ENCODE data around the gene HOXC11. TPM values are rescaled to one million over a fixed set of nuclear protein-coding genes. Genes with fewer than 3 reads are reported as not detected.

Gene HOXC11
- total and polyA plus RNA-seq, 7 donors = not detected

DNA sequence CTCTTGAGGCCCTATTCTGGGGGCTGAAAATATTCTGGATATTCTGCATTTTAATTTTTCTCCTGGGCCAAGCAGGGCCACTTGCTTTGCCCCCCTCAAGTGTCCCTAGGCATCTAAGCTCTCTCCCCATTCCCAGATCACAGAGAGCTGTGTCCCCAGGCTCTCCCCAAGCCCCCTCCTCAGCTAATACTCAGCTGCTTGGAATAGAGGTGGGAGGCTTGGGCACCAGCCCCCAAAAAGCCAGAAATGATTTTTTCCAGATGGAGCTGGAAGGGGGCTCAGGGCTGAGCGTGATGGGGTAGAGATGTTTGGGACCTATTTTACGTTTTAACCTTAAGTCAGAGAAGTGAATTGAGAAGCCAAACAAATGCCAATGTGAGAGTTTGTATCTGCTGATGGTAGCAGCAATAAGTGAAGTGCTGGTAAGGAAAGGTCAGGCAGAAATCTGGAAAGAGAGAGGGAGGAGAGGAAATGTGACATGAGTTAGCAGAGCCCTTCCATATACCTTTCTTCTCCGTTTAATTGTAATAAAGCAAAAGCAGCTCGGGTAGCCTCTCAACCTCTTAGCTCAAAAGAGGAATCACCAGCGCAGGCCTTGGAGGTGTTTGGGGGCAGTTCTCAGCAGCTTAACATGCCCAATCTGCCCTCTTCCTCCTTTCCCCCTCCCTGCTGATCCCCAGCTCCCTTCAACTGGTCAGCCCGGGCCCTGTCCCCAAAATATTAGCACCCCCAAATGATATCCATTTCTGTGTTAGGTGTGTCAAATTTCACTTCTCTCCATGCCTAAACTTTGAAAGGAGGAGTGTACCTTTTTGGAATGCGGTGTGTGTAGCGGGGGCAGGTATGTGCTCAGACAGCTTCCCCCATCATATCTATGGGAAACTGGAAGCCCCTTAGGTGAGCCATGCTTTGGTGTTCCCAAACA is 50.3 kb downstream of the HOXC11 start:
- WGBS, 2 donors = 33 to 34% methylated on average over 8 of the region's 8 CpGs
- Histone ChIP-seq H3K4me1 (peaks cover 0 to 18% (median 14%) of the 10 kb centered on the region in 4 donors), H3K9me3 (no peaks in the 10 kb centered on the region), H3K27me3 (peaks cover 60 to 100% (median 100%) of the 10 kb centered on the region in 3 donors), H3K27ac (no peak overlapping the region), H3K4me3 (no peak overlapping the region), H3K36me3 (no peaks in the 10 kb centered on the region)
- intact Hi-C loops (cut with DNase I) = no loop called here
- no peak for DNase-seq
- TF ChIP-seq POLR2A (IDR thresholded peaks at IDR 0.05) (no peak), POLR2AphosphoS5 (IDR thresholded peaks at IDR 0.05) (no peak), EP300 (IDR thresholded peaks at IDR 0.05) (no peak)
- TF ChIP-seq, protein P1, sequence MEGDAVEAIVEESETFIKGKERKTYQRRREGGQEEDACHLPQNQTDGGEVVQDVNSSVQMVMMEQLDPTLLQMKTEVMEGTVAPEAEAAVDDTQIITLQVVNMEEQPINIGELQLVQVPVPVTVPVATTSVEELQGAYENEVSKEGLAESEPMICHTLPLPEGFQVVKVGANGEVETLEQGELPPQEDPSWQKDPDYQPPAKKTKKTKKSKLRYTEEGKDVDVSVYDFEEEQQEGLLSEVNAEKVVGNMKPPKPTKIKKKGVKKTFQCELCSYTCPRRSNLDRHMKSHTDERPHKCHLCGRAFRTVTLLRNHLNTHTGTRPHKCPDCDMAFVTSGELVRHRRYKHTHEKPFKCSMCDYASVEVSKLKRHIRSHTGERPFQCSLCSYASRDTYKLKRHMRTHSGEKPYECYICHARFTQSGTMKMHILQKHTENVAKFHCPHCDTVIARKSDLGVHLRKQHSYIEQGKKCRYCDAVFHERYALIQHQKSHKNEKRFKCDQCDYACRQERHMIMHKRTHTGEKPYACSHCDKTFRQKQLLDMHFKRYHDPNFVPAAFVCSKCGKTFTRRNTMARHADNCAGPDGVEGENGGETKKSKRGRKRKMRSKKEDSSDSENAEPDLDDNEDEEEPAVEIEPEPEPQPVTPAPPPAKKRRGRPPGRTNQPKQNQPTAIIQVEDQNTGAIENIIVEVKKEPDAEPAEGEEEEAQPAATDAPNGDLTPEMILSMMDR (IDR thresholded peaks at IDR 0.05) = no peak

DNA sequence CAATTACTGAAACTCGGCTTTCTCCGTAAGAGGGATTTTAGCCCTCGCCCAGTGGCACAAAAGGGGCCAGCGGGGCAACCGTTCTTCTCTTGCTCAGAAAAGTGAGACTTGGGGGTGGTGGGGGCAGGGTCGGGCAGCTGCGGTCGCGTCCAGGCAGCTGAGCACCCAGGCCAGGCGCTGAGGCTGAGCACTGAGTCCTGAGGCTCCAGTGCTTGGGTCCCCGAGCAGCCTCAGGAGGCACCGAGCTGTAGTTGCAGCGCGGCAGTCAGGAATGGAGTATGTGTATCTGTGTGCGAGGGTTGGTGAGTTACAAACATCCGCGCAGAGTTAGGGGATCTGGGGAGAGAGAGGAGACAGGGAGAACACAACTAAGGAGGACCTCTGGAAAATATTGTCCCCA is 51.2 kb downstream of the HOXC11 start:
- intact Hi-C loops (cut with DNase I) = no loop called here
- DNase-seq = no peak
- TF ChIP-seq POLR2AphosphoS5 (IDR thresholded peaks at IDR 0.05) (no peak), POLR2A (IDR thresholded peaks at IDR 0.05) (no peak), EP300 (IDR thresholded peaks at IDR 0.05) (no peak)
- TF ChIP-seq, protein P1 (IDR thresholded peaks at IDR 0.05) = no peak
- 23 to 29% methylated on average over 17 of the region's 17 CpGs for WGBS, 2 donors
- Histone ChIP-seq H3K27ac (no peak overlapping the region), H3K27me3 (peaks cover 60 to 100% (median 100%) of the 10 kb centered on the region in 3 donors), H3K4me3 (no peak overlapping the region), H3K4me1 (peaks cover 0 to 17% (median 11%) of the 10 kb centered on the region in 4 donors), H3K36me3 (no peaks in the 10 kb centered on the region), H3K9me3 (no peaks in the 10 kb centered on the region)

DNA sequence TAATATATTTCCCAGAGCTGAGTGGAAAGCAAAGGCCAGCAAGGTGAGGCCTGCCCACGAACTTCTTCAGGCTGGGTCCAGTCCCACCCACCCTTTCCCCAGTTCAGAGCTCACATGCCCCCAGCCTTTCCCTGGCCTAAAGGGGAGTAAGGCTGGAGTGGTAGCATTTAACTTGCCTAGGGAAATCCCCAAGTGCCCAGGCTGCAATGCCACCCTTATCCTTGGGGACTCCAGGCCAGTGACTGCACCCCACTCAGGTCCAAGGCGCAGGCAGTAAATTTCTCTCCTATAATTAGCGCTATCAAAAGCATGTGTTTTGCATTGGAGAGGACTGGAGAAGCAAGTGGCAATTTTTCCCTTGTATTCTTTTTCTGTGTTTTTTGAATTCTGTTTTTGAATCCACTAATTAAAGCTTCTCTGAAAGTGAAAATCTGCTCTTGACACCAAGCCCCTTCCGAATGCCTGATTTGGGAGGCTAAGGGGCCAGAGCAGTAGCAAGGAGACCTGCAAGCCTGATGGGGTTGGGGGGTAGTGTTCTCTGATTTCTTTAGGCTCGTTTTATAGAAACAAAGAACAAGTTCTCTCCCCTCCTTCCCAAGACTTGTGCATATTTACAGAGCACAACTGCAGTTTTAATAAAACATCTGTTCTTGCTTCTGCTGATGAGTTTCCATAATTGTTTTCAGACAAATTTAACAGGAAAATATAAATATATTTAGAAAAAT is 51.8 kb downstream of the HOXC11 start:
- no peak for TF ChIP-seq POLR2A (IDR thresholded peaks at IDR 0.05)
- TF ChIP-seq POLR2AphosphoS5 (IDR thresholded peaks at IDR 0.05) = no peak
- TF ChIP-seq, protein P1 (IDR thresholded peaks at IDR 0.05) = no peak
- TF ChIP-seq EP300 (IDR thresholded peaks at IDR 0.05) = no peak
- Histone ChIP-seq H3K27ac (no peak overlapping the region), H3K4me3 (no peak overlapping the region), H3K4me1 (peaks cover 0 to 17% (median 11%) of the 10 kb centered on the region in 4 donors), H3K36me3 (no peaks in the 10 kb centered on the region), H3K9me3 (no peaks in the 10 kb centered on the region), H3K27me3 (peaks cover 58 to 100% (median 100%) of the 10 kb centered on the region in 3 donors)
- DNase-seq = no peak
- intact Hi-C loops (cut with DNase I) = no loop called here
- WGBS, 2 donors = 30 to 38% methylated on average over 5 of the region's 5 CpGs

DNA sequence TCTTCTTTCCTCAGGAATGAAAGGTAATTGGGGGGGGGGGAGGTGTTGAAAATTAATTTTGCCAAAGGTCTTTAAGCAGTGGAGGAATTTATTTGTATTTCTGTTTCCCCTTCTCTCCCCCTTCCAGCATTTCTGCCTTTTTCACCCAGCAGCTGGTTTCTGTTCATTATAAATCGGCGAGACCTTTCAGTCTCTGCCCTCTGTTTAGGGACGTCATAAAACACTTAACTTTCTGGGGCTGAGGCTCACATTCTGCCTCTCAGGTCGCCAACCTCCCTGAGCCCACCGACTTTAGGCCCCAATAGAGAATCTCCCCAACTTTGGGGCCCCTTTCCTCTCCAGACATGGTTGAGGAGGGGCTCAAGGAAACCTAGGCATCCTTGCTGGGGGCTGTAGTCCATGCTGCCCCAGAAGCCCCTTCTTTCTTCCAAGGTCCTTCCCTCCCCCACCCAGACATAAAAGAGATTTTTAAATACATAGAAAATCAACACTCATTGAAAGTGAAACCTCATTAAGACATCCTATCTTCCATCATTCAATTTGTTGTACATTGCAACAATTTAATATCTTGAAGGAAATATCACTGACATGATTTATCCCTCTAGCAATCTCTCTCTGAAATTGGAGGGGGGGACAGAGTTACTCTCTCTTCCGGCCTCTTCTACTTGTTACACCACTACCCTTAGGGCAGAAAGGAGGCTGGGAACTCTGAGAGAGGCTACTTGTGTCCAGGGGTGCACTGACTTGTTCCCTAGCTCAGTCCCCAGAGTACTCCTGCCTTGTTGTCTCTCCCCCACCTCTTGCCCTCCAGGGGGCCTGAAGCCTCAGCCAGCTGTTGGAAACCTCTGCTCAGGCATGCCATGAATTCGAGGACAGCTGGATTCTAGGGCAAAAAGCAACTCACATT is 52.8 kb downstream of the HOXC11 start:
- peaks cover 61 to 100% (median 100%) of the 10 kb centered on the region in 3 donors for H3K27me3 ChIP-seq
- TF ChIP-seq POLR2A (IDR thresholded peaks at IDR 0.05) = no peak
- TF ChIP-seq EP300 (IDR thresholded peaks at IDR 0.05) = no peak
- TF ChIP-seq POLR2AphosphoS5 (IDR thresholded peaks at IDR 0.05) = no peak
- TF ChIP-seq, protein P1 (IDR thresholded peaks at IDR 0.05) = no peak
- H3K4me1 ChIP-seq = peaks cover 0 to 15% (median 9%) of the 10 kb centered on the region in 4 donors
- H3K4me3 ChIP-seq = no peak overlapping the region
- 7 to 19% methylated on average over 7 of the region's 7 CpGs for WGBS, 2 donors
- no peak overlapping the region for H3K27ac ChIP-seq
- no peak for DNase-seq
- H3K9me3 ChIP-seq = no peaks in the 10 kb centered on the region
- intact Hi-C loops (cut with DNase I) = no loop called here
- no peaks in the 10 kb centered on the region for H3K36me3 ChIP-seq

Data from sigmoid colon (tissue), 7 donors.